Gastrocnemius medialis (tissue), 4 donors: ENCODE data around the gene CHD1L. TPM values are rescaled to one million over a fixed set of nuclear protein-coding genes. Genes with fewer than 3 reads are reported as not detected.

Experiments
- ATAC-seq, 2 donors: fragments of 150-250 bp; one replicate each; pipeline ENCODE4 v1.9.1; 2016
- DNase-seq, 2 donors: peaks; one replicate each; pipeline ENCODE4 v3.0.0-alpha.2; 2019
- H3K27ac ChIP-seq, 4 donors: fragments of 200-600 bp; sonication (generic); 1 replicate in 1 of 4; 2 replicates in 3 of 4; pipeline ENCODE4 v1.5.1; 2016 to 2018; ENCODE audit warnings: mild to moderate bottlenecking in 2 of 4, moderate library complexity in 1 of 4
- H3K27me3 ChIP-seq, 3 donors: fragments of 200-600 bp; sonication (generic) in 2 of 3; 1 replicate in 1 of 3; 2 replicates in 2 of 3; pipeline versions ENCODE4 v1.5.1 to v1.6.0; 2016 to 2019; ENCODE audit warnings: mild to moderate bottlenecking in 1 of 3, moderate library complexity in 1 of 3
- H3K36me3 ChIP-seq, 2 donors: fragments of 200-600 bp; sonication (generic) in 1 of 2; one replicate each; pipeline ENCODE4 v1.5.1; 2017 to 2018
- H3K4me1 ChIP-seq, 2 donors: fragments of 200-600 bp; sonication (generic) in 1 of 2; one replicate each; pipeline ENCODE4 v1.5.1; 2016 to 2017; ENCODE audit warnings: mild to moderate bottlenecking in 2 of 2
- H3K4me3 ChIP-seq, 4 donors: fragments of 200-600 bp; sonication (generic) in 3 of 4; 1 replicate in 1 of 4; 2 replicates in 3 of 4; pipeline ENCODE4 v1.5.1; 2016 to 2019; ENCODE audit warnings: mild to moderate bottlenecking in 2 of 4
- H3K9me3 ChIP-seq, 3 donors: fragments of 200-600 bp; sonication (generic) in 2 of 3; 1 replicate in 1 of 3; 2 replicates in 2 of 3; pipeline ENCODE4 v1.5.1; 2016 to 2019
- POLR2A ChIP-seq, 2 donors: fragments of 450-650 bp; IDR thresholded peaks; one replicate each; pipeline ENCODE4 v1.6.1; 2017; ENCODE audit warnings: antibody characterized with exemption in 2 of 2, mild to moderate bottlenecking in 2 of 2, moderate library complexity in 2 of 2
- in situ Hi-C, 4 donors: fragments of 200-750 bp; cut with MboI; loops; one replicate each; pipeline versions ENCODE4 v1.15.0 to v1.8.0; 2017; ENCODE audit warnings: low sequenced_read_pairs in 4 of 4
- intact Hi-C: fragments of 100-400 bp; cut with DNase I; formaldehyde crosslinking; loops from one replicate; pipeline ENCODE4 v1.15.1; 2023; ENCODE audit warnings: low total_unique reads
- total RNA-seq, 4 donors: library from RNA; depleted of rRNA; stranded (reverse); fragments of >200 nt; gene quantifications; one replicate each; pipeline versions ENCODE4 v1.1.0 to v1.2.3, GENCODE V29; 2016
- TF ChIP-seq, protein P1 (sequence below), 5 experiments: fragments of 450-650 bp in 3 of 5; fragments of 200-600 bp in 2 of 5; sonication (generic) in 2 of 5; IDR thresholded peaks in 4 of 5; conservative IDR thresholded peaks in 1 of 5; 1 replicate in 4 of 5; 2 replicates in 1 of 5; pipeline ENCODE4 v1.5.1; 2016 to 2019; ENCODE audit warnings: antibody characterized with exemption in 5 of 5, mild to moderate bottlenecking in 3 of 5, moderate library complexity in 3 of 5

The CHD1L gene
- total RNA-seq, 4 donors from 2014 or later: 9.0 to 10.3 (median 9.6) TPM

DNA sequence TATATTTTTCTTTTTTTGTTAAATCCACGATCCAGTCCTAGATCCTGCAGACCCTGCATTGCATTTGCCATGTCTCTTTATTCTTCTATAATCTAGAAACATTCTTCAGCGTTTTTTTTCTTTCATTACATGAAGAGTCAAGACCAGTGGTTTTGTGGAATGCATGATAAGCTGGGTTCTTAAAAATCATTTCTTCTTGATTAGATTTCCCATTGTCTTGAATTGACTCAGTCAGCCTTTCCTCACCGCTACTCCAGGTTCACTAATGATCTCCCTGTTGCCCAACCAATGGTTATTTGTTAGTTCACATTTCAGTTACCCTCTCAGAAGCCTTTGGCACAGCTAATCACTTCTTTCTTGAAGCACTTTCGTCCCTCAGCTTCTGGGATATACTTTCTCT lies 25.2 kb downstream of the CHD1L start:
- Histone ChIP-seq H3K36me3 (peaks cover 7 to 81% of the 10 kb centered on the region in 2 donors), H3K27me3 (no peaks in the 10 kb centered on the region), H3K4me3 (no peak overlapping the region), H3K4me1 (no peaks in the 10 kb centered on the region), H3K27ac (no peak overlapping the region), H3K9me3 (no peaks in the 10 kb centered on the region)
- no peak for ATAC-seq
- TF ChIP-seq, protein P1, sequence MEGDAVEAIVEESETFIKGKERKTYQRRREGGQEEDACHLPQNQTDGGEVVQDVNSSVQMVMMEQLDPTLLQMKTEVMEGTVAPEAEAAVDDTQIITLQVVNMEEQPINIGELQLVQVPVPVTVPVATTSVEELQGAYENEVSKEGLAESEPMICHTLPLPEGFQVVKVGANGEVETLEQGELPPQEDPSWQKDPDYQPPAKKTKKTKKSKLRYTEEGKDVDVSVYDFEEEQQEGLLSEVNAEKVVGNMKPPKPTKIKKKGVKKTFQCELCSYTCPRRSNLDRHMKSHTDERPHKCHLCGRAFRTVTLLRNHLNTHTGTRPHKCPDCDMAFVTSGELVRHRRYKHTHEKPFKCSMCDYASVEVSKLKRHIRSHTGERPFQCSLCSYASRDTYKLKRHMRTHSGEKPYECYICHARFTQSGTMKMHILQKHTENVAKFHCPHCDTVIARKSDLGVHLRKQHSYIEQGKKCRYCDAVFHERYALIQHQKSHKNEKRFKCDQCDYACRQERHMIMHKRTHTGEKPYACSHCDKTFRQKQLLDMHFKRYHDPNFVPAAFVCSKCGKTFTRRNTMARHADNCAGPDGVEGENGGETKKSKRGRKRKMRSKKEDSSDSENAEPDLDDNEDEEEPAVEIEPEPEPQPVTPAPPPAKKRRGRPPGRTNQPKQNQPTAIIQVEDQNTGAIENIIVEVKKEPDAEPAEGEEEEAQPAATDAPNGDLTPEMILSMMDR (IDR thresholded peaks at IDR 0.05 in 4 of 5, conservative IDR thresholded peaks at IDR 0.05 in 1 of 5): no peak
- TF ChIP-seq POLR2A (IDR thresholded peaks at IDR 0.05): no peak
- in situ Hi-C loops: loop anchor here in 2 of 4 donors (25.0 kb wide), 2 partner anchors 370 to 620 kb away; no protein-coding TSS in a partner anchor
- intact Hi-C loops: no loop called here
- DNase-seq: no peak

DNA sequence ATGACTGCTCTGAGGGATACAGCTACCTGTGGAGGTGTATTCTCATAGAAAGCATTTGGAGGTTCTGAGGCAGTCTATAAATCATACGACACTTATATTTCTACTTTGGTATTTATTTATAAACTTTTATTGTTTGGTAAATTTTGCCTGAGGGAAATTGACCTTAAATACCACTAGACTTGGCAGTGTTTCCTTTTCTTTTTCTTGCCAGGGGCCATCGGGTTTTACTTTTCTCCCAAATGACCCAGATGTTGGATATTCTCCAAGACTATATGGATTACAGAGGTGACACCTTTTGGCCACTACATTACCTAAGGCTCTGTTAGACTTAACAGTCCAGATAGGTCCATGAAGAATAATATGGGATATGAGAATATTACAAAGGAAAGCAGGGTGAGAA lies 28.2 kb downstream of the CHD1L start:
- H3K4me3 ChIP-seq: no peak overlapping the region
- H3K4me1 ChIP-seq: peaks cover 0 to 4% of the 10 kb centered on the region in 2 donors
- peaks cover 7 to 71% of the 10 kb centered on the region in 2 donors for H3K36me3 ChIP-seq
- TF ChIP-seq, protein P1 (IDR thresholded peaks at IDR 0.05 in 4 of 5, conservative IDR thresholded peaks at IDR 0.05 in 1 of 5): no peak
- no peak for TF ChIP-seq POLR2A (IDR thresholded peaks at IDR 0.05)
- no peaks in the 10 kb centered on the region for H3K27me3 ChIP-seq
- intact Hi-C loops: no loop called here
- ATAC-seq: no peak
- H3K27ac ChIP-seq: no peak overlapping the region
- in situ Hi-C loops: loop anchor here in 2 of 4 donors (25.0 kb wide), 2 partner anchors 367 to 617 kb away; no protein-coding TSS in a partner anchor
- DNase-seq: no peak
- H3K9me3 ChIP-seq: no peaks in the 10 kb centered on the region

DNA sequence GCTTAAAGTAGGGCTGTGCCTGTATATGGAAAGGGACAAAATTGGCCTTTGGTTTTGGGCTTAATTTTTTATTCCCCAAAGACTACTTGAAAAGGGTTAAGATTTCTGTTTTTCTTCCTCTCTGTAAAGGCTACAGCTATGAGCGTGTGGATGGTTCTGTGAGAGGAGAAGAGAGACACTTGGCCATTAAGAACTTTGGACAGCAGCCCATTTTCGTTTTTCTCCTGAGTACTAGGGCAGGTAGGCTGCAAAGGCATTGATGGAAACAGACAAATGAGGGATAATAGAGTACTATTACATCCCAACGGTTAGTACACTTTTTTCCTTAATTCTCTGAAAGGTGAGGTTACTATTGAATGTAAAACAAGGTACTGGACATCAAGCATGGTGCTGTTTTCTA lies 29.6 kb downstream of the CHD1L start:
- Histone ChIP-seq H3K27me3 (no peaks in the 10 kb centered on the region), H3K36me3 (peaks cover 6 to 71% of the 10 kb centered on the region in 2 donors), H3K9me3 (no peaks in the 10 kb centered on the region), H3K4me1 (peaks cover 0 to 4% of the 10 kb centered on the region in 2 donors), H3K4me3 (no peak overlapping the region), H3K27ac (no peak overlapping the region)
- intact Hi-C loops: loop anchor here (2.0 kb wide), 1 partner anchor 625 kb away; no protein-coding TSS in a partner anchor
- no peak for TF ChIP-seq POLR2A (IDR thresholded peaks at IDR 0.05)
- TF ChIP-seq, protein P1 (IDR thresholded peaks at IDR 0.05 in 4 of 5, conservative IDR thresholded peaks at IDR 0.05 in 1 of 5): no peak
- DNase-seq (no peak), ATAC-seq (no peak)
- in situ Hi-C loops: loop anchor here in 2 of 4 donors (25.0 kb wide), 2 partner anchors 365 to 615 kb away; no protein-coding TSS in a partner anchor

DNA sequence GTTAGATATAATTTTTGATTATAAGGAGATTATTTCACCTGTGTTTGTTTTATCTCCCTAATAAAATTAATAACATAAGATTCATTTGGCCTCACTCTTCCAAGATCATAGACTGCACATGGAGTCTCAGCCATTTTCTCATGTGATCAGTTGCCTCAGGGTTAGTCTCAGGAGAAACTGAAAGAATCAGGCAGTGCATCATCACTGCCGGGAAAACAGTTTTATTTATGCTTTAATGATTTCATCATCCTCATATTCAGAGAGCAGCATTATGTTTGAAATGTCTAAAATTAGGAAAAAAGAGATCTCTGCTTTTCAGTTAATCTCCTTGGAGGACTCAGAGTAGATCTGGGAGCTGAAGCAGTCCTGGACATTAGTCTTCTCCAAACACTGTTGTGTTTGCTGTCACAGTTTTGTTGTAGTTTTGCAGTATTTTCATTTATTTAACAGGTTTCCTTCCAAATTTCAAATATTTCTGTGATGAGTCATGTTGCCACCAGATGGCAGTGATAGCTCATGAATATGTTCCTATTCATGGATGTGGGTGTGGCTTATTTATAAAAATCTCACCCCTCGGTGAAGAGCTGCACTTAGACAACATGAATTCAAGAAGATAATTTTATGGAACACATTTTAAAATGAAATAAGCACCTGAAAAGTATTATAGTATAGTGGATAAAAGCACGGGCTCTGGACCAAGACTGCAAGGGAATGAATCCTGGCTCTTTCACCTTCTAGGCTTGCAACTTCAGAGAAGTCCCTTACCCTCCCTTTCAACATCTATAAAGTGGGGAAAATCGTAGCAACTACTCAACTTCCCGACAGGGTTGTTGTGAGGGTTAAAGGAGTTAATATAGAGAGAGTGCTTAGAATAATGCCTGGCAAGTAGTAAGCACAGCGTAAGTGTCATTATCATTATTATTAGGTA lies 31.2 kb downstream of the CHD1L start:
- peak; percentile 73 to 82 for ATAC-seq
- H3K27ac ChIP-seq: peak overlapping the region; percentile 1 to 22 (median 12)
- intact Hi-C loops: loop anchor here (2.0 kb wide), 1 partner anchor 623 kb away; no protein-coding TSS in a partner anchor
- H3K36me3 ChIP-seq: peaks cover 0 to 65% of the 10 kb centered on the region in 2 donors
- DNase-seq: no peak
- H3K4me1 ChIP-seq: peaks cover 0 to 4% of the 10 kb centered on the region in 2 donors
- TF ChIP-seq, protein P1 (IDR thresholded peaks at IDR 0.05 in 4 of 5, conservative IDR thresholded peaks at IDR 0.05 in 1 of 5): peak in 4 of 5 experiments; percentile 15 to 49 (median 37)
- TF ChIP-seq POLR2A (IDR thresholded peaks at IDR 0.05): no peak
- in situ Hi-C loops: loop anchor here in 2 of 4 donors (25.0 kb wide), 2 partner anchors 364 to 614 kb away; no protein-coding TSS in a partner anchor
- H3K4me3 ChIP-seq: no peak overlapping the region
- H3K27me3 ChIP-seq: no peaks in the 10 kb centered on the region
- H3K9me3 ChIP-seq: no peaks in the 10 kb centered on the region
